Activated T-cell treated with anti-CD3 and anti-CD28 coated beads for 24 hours (primary cell): ENCODE results near the gene GPALPP1.
"Not testable (repeated sequence)": the region's sequence is repeated elsewhere in the genome, so short reads cannot be mapped to it uniquely, and the experiment has no call there.

Experiments used
- DNase-seq: peaks from one replicate; pipeline ENCODE4 v3.0.0-alpha.2; 2020; ENCODE audit warnings: low read depth

Gene GPALPP1

GRCh38 chr13:44989071-44989889 lies at the start of gene GPALPP1, which contains the start of gene NUFIP1:
Gene GPALPP1, plus strand, starts transcription at chr13:44989538. Its CDS starts 117 bp downstream, at chr13:44989655.
Gene NUFIP1, minus strand, starts transcription at chr13:44989471. Its CDS starts 35 bp downstream, at chr13:44989436.
- peak; percentile 89 for DNase-seq

GRCh38 chr13:44943411-44943810 lies 45.9 kb upstream of the GPALPP1 start:
- not testable (repeated sequence) for DNase-seq

- DNase-seq, result no peak
Measured at GRCh38 chr13:44951184-44951583, 38.2 kb upstream of the GPALPP1 start.

- no peak for DNase-seq
Measured at GRCh38 chr13:44952671-44953070, 36.7 kb upstream of the GPALPP1 start.

- no peak for DNase-seq
Measured at GRCh38 chr13:44954224-44954623, 35.1 kb upstream of the GPALPP1 start.

GRCh38 chr13:44955406-44955805 lies 33.9 kb upstream of the GPALPP1 start:
- no peak for DNase-seq

- no peak for DNase-seq
Measured at GRCh38 chr13:44961997-44962396, 27.3 kb upstream of the GPALPP1 start.

GRCh38 chr13:44967704-44968433 lies 21.5 kb upstream of the GPALPP1 start:
- DNase-seq, result no peak

- DNase-seq, result no peak
Measured at GRCh38 chr13:44968434-44968815, 20.9 kb upstream of the GPALPP1 start.

GRCh38 chr13:44969551-44970484 lies 19.5 kb upstream of the GPALPP1 start:
- no peak for DNase-seq

- no peak for DNase-seq
Measured at GRCh38 chr13:44971656-44972595, 17.4 kb upstream of the GPALPP1 start.

GRCh38 chr13:44972956-44973581 lies 16.3 kb upstream of the GPALPP1 start:
- DNase-seq, result no peak

- DNase-seq, result no peak
Measured at GRCh38 chr13:44974056-44974793, 15.1 kb upstream of the GPALPP1 start.

GRCh38 chr13:44976196-44976595 lies 13.1 kb upstream of the GPALPP1 start:
- DNase-seq, result no peak

- no peak for DNase-seq
Measured at GRCh38 chr13:44976949-44977583, 12.3 kb upstream of the GPALPP1 start.

GRCh38 chr13:44978328-44978727 lies 11.0 kb upstream of the GPALPP1 start:
- no peak for DNase-seq

GRCh38 chr13:44989941-44990340 lies 603 bp downstream of the GPALPP1 start:
- DNase-seq, result peak; percentile 1

- DNase-seq, result no peak
Measured at GRCh38 chr13:45003417-45003816, 14.1 kb downstream of the GPALPP1 start.

GRCh38 chr13:45004096-45004495 lies 14.8 kb downstream of the GPALPP1 start:
- DNase-seq, result no peak
